AG04450 (cell line): ENCODE results near the gene PDZD7. TPM values are rescaled to one million over a fixed set of nuclear protein-coding genes. Genes with fewer than 3 reads are reported as not detected.

Experiments used
- CTCF ChIA-PET: fragments of 300-600, 350-600 bp; formaldehyde crosslinking; extraction: SDS; loops from one replicate; lab custom pipeline; 2022; ENCODE audit warnings: antibody characterized with exemption, inconsistent platforms; lab: Charles Lee
- POLR2A ChIA-PET: fragments of 350-600 bp; formaldehyde crosslinking; extraction: SDS; loops from one replicate; lab custom pipeline; 2021; ENCODE audit warnings: antibody characterized with exemption, inconsistent platforms; lab: Yijun Ruan, JAX
- DNase-seq: peaks from one replicate; pipeline ENCODE4 v3.0.0-alpha.2; 2011; ENCODE audit warnings: low read depth, low spot score
- H3K27ac ChIP-seq: one replicate; pipeline ENCODE4 v1.5.1; 2012; ENCODE audit warnings: low read depth, low read length, control low read depth
- H3K27me3 ChIP-seq: one replicate; pipeline ENCODE4 v1.6.0; 2012; ENCODE audit warnings: low read length; ENCODE audit not compliant: control insufficient read depth, insufficient read depth
- H3K4me3 ChIP-seq: 2 replicates; pipeline ENCODE4 v1.5.1; 2011; ENCODE audit warnings: mild to moderate bottlenecking, low read depth, low read length, control low read depth
- H3K9me3 ChIP-seq: 2 replicates; pipeline ENCODE4 v1.5.1; 2012; ENCODE audit warnings: low read length; ENCODE audit not compliant: control insufficient read depth, insufficient read depth
- CTCF ChIP-seq: IDR thresholded peaks from 2 replicates; pipeline ENCODE4 v1.5.1; 2011; ENCODE audit warnings: low read depth, low read length, control low read depth, inconsistent platforms
- polyA plus RNA-seq: library from polyadenylated mRNA; depleted of rRNA; stranded (reverse); fragments of >200 nt; gene quantifications from 2 replicates; pipeline ENCODE4 v1.2.3, GENCODE V29; 2011

Gene PDZD7
- polyA plus RNA-seq, 1 experiment: 0.27 TPM

GRCh38 chr10:101043363-101043707 is 12.4 kb upstream of the PDZD7 start:
- no peak for DNase-seq
- Histone ChIP-seq H3K27me3 (peaks cover 4% of the 10 kb centered on the region), H3K27ac (peak overlapping the region; percentile 84), H3K9me3 (no peaks in the 10 kb centered on the region; the same call in 1 of the 2 replicates), H3K4me3 (peak overlapping the region; percentile 58)
- no peak for TF ChIP-seq CTCF
- ChIA-PET CTCF (interaction anchor here (1.1 to 17.3 kb wide), 9 partner anchors 8 to 99 kb away, joined by 3 to 414 read pairs (median 22); partner anchors contain the start of gene KAZALD1), POLR2A (interaction anchor here (1.0 to 3.2 kb wide), 11 partner anchors 9 to 775 kb away, joined by 3 to 30 read pairs (median 4); partner anchors contain the start of genes KAZALD1, OGA, PDZD7 and SFXN3)

GRCh38 chr10:101042667-101043362 is 11.9 kb upstream of the PDZD7 start:
- POLR2A ChIA-PET: interaction anchor here (0.6 to 3.2 kb wide), 14 partner anchors 8 to 776 kb away, joined by 3 to 30 read pairs (median 4); partner anchors contain the start of genes KAZALD1, OGA, PDZD7 and SFXN3
- CTCF ChIA-PET: interaction anchor here (0.6 to 17.3 kb wide), 11 partner anchors 8 to 172 kb away, joined by 3 to 414 read pairs (median 7); partner anchors contain the start of gene KAZALD1
- no peak for TF ChIP-seq CTCF
- Histone ChIP-seq H3K27ac (peak overlapping the region; percentile 84), H3K27me3 (no peaks in the 10 kb centered on the region), H3K4me3 (peak overlapping the region; percentile 58), H3K9me3 (no peaks in the 10 kb centered on the region)
- DNase-seq: peak; percentile 89

GRCh38 chr10:101042118-101042517 is 11.2 kb upstream of the PDZD7 start:
- Histone ChIP-seq H3K9me3 (no peaks in the 10 kb centered on the region), H3K27me3 (no peaks in the 10 kb centered on the region), H3K4me3 (peak overlapping the region; percentile 58), H3K27ac (peak overlapping the region; percentile 84)
- ChIA-PET CTCF (interaction anchor here (0.6 to 17.3 kb wide), 13 partner anchors 9 to 172 kb away, joined by 3 to 414 read pairs (median 8); partner anchors contain the start of genes KAZALD1, PDZD7 and SFXN3), POLR2A (interaction anchor here (0.6 to 3.2 kb wide), 8 partner anchors 8 to 100 kb away, joined by 3 to 30 read pairs (median 6); partner anchors contain the start of genes KAZALD1, PDZD7 and SFXN3)
- TF ChIP-seq CTCF: no peak
- no peak for DNase-seq

GRCh38 chr10:101041252-101041761 is 10.4 kb upstream of the PDZD7 start:
- peak; percentile 79 for DNase-seq
- H3K4me3 ChIP-seq: no peak overlapping the region
- H3K9me3 ChIP-seq: no peaks in the 10 kb centered on the region
- H3K27me3 ChIP-seq: no peaks in the 10 kb centered on the region
- ChIA-PET CTCF (interaction anchor here (0.6 to 17.3 kb wide), 23 partner anchors 10 to 1037 kb away, joined by 3 to 414 read pairs (median 5); partner anchors contain the start of genes KAZALD1, PDZD7 and SFXN3), POLR2A (interaction anchor here (0.6 to 3.2 kb wide), 6 partner anchors 9 to 105 kb away, joined by 3 to 30 read pairs (median 7); partner anchors contain the start of gene KAZALD1)
- TF ChIP-seq CTCF: peak; percentile 92
- no peak overlapping the region for H3K27ac ChIP-seq
